Right ventricle myocardium superior (tissue), 1 donor: ENCODE results near the gene FAM111A. TPM values are rescaled to one million over a fixed set of nuclear protein-coding genes. Genes with fewer than 3 reads are reported as not detected.

Experiments
- ATAC-seq: fragments of 200-7000 bp; cut with Tn5 transposase; one replicate; pipeline ENCODE4 v1.9.1; 2020; ENCODE audit warnings: mild to moderate bottlenecking; ENCODE audit not compliant: poor library complexity
- DNase-seq: peaks from one replicate; pipeline ENCODE4 v3.0.0-alpha.2; 2020
- intact Hi-C: fragments of 100-400 bp; cut with DNase I; formaldehyde crosslinking; loops from one replicate; pipeline ENCODE4 v1.11.2; 2022
- total RNA-seq: library from RNA; stranded (reverse); fragmentation: NEBNext Ultra II Directional; extraction: Animal tissue kit (Norgen Biotek cat#: 25700); gene quantifications from one replicate; pipeline ENCODE4 v1.2.1, GENCODE V29; 2021
- donor health status: DM: no; HTN: yes; CAD: no; lungs with severe emphysema.

The FAM111A gene
- total RNA-seq, 1 donor from 2014 or later = 8.8 TPM

- intact Hi-C loops = no loop called here
- ATAC-seq = no peak
- DNase-seq = no peak
These were observed 48.4 kb downstream of the FAM111A start for GRCh38 chr11:59191095-59191494.

GRCh38 chr11:59191890-59192289 is 49.2 kb downstream of the FAM111A start:
- DNase-seq (no peak), ATAC-seq (no peak)
- intact Hi-C loops = no loop called here

GRCh38 chr11:59192446-59193020 is 49.9 kb downstream of the FAM111A start:
- intact Hi-C loops = no loop called here
- DNase-seq (no peak), ATAC-seq (no peak)

- ATAC-seq (no peak), DNase-seq (no peak)
- intact Hi-C loops = no loop called here
These were observed 51.0 kb downstream of the FAM111A start for GRCh38 chr11:59193587-59194130.

- DNase-seq (no peak), ATAC-seq (no peak)
- intact Hi-C loops = no loop called here
These were observed 52.9 kb downstream of the FAM111A start for GRCh38 chr11:59195586-59195985.

- ATAC-seq (no peak), DNase-seq (no peak)
- intact Hi-C loops = no loop called here
These were observed 54.1 kb downstream of the FAM111A start for GRCh38 chr11:59196777-59197176.

GRCh38 chr11:59197991-59198390 is 55.3 kb downstream of the FAM111A start:
- intact Hi-C loops = no loop called here
- DNase-seq = peak; percentile 89
- ATAC-seq = peak; percentile 92

- ATAC-seq = no peak
- intact Hi-C loops = no loop called here
- DNase-seq = no peak
These were observed 56.1 kb downstream of the FAM111A start for GRCh38 chr11:59198726-59199125.

GRCh38 chr11:59199546-59200422 is 57.1 kb downstream of the FAM111A start:
- no peak for ATAC-seq
- no peak for DNase-seq
- intact Hi-C loops = no loop called here

- ATAC-seq (no peak), DNase-seq (no peak)
- intact Hi-C loops = no loop called here
These were observed 57.7 kb downstream of the FAM111A start for GRCh38 chr11:59200423-59200746.

GRCh38 chr11:59201353-59201752 is 58.7 kb downstream of the FAM111A start:
- ATAC-seq (no peak), DNase-seq (no peak)
- intact Hi-C loops = no loop called here

Other genes starting within 250 kb of the FAM111A start
- gene GLYATL1, start 203.4 kb upstream of the FAM111A start, total RNA-seq = not detected
- gene GLYATL1B, start 56.5 kb upstream of the FAM111A start, total RNA-seq = not detected
- 1.0 TPM for gene FAM111B, start 35.6 kb upstream of the FAM111A start, total RNA-seq
- 1.7 TPM for gene DTX4, start 29.3 kb downstream of the FAM111A start, total RNA-seq
- 13.8 TPM for gene MPEG1, start 70.1 kb downstream of the FAM111A start, total RNA-seq
- not detected for gene OR5AN1, start 216.0 kb downstream of the FAM111A start, total RNA-seq